ENCODE results near the gene ADPRH. TPM values are rescaled to one million over a fixed set of nuclear protein-coding genes. Genes with fewer than 3 reads are reported as not detected.

ADPRH gene
- total RNA-seq, 1 donor from 2014 or later: 1.2 TPM

DNA sequence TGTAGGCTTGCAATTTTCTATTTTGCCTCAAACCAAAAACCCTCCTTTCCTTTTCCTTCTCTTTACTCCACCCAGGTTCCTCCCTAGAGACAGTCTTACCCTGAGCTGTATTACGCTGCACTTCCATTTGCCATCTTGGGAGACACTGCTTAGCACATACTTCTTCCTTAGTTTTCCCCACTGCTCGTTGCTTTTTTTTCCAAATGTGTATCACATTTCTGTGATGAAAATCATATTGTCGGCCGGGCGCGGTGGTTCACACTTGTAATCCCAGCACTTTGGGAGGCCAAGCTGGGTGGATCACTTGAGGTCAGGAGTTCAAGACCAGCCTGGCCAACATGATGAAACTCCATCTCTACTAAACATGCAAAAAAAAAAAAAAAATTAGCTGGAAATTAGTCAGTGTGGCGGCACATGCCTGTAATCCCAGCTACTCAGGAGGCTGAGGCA, 51.6 kb downstream of the ADPRH start:
- DNase-seq: no peak

DNA sequence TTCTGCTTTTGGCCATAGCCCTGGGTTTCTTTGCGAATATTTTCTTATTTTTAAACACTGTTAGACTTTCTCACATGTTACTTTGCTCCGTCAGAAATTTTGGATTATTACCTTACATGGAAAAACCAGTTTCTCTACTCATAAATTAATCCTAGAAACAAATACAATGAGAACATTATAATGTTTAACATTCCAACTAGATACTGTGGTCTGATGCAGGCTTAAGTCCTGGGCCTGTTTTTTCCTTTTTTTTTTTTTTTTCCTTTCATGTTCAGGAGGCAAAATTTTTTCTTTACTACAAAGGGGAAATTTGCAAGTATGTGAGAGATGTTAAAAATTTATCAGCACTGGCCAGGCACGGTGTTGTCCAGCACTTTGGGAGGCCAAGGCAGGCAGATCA, 52.2 kb downstream of the ADPRH start:
- DNase-seq: no peak

DNA sequence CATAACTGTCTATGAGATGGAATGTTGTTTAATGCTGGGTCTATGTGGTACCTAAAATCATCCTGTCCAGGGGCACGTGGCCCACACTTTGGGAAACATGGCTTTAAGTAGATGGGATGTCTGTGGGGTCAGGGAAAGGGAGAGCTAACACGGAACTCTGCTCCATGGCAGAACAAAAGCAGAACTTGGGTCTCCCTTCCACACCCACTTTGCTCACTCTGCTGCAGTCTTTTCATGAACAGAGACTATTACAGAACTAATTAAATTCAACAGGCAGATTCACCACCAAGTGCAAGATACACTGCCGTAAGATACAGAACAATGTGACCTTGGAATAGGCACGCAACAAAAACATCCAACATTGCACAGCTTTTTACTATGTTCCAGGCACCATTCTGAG, 52.9 kb downstream of the ADPRH start:
- DNase-seq: no peak

DNA sequence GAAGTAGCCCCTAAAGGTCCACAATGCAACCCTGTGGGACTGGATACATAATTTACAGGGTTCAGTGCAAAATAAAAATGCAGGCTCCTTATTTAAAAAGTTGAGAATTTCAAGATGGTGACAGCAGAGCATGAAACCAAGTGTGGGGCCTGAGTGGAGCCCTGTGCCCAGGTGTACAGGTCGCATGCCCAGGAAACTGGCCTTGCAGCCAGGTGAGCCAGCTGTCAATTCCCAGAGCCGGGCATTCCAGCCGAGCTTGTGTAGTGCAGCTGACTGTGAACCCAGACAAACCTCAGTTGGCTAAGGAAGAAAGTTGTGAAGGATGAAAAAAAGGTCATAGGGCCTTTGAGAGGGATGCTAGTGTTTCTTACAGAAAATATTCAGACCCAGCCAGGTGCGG, 53.5 kb downstream of the ADPRH start:
- DNase-seq: no peak

DNA sequence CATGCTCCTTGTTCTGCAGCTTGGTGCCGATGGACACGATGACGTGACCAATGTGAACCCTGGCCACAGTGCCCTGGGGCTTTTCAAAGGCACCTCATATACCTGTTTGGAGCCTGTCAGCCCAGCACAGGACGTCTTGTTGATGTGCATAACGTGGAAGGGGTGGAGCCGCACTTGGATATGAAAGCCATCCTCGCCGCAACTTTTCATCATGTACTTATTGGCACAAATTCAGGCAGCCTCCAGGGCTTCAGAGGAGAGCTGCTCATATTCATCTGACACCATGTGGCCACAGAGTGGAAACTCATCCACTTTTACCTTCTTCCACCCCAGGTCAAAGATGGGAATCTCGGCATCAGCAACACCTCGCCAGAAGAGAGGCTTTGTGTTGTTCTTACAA, 56.4 kb downstream of the ADPRH start:
- no peak for DNase-seq

DNA sequence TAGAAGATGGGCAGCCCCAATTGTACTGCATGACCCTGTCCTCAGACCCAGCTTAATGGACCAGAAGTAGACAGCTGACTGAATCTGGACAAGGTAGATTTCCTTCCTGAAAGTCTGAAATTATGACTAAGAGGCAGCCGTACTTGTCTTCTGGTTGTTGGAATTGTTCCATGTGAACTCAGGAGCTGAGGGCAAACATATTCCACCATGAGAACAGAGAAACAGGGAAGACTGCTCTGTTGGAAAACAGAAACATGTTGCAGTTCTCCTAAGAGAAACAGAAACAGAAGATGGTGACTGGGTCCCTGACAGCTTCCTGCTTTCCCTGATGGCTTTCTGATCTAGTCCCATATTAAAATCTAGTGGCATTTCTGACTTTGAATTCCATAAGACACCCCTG, 57.0 kb downstream of the ADPRH start:
- DNase-seq: no peak

DNA sequence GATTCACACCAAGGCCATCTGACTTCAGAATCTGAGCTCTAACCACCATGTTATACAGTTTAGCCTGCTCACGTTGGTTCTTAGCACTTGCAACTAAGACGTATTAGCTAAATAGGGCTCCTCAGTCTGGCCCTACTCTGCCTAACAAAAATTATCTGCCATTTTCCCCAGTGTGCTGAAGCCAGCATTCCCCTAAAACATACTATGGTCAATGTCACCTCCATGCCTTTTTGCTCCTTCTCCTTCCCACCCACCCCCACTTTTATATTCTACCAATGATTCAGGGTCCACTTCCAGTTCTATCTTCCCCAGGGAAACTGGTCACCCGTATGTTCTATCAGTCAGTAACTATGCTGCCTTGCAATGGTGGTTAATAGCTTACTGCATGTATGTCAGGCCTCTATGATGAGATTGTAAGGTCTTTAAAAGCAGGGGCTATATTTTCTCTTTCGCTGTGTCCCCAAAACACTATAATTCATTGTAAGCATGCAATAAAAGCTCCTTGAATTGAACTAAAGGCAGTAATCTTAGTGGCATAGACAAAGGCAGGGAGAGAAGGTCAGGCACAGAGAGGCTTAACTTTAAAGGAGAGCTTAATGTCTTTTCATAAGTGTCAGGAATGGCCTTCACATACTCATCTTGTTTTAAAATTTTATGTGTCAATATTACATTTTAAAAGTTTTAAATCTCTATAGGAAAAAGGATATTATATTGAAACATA, 57.8 kb downstream of the ADPRH start:
- no peak for DNase-seq

DNA sequence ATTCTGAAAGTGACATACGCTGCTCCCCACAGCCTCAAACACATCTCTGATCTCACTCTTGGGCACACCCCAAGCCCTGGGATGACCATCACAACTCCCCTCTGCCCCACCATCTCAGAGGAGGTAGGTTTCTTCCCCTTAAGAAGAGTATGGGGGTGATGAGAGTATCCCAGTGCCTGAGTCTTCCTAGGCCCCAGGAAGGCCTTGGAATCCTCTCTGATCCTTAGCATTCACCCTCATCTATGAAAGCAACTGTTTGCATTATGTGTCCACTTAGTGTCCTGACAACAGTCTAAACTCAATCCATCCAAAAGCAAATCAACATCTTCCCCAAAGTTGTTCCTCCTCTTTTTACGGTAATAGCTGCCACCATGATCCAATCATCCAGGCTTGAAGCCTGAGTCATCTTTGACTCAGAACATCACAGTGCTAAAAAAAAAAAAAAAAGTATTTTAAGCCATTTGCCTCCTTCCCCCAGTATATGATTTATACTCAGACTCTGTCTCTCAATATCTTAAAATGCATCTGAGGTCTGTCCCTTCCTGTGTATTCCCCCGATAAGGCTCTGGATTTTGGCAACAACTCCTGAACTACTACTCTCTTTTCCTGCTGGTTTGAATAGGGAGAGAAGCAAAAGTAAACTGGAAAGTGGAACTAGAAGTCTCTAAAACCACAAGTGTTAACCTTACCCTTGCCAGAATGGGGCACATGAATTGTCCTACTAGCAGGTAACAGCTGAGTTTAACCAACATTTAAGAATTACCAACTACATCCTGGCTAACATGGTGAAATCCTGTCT, 58.6 kb downstream of the ADPRH start:
- no peak for DNase-seq

Other genes with a start within 250 kb of the ADPRH start
- gene TMEM39A, start 115.9 kb upstream of the ADPRH start, total RNA-seq: 11.2 TPM
- 17.8 TPM for gene POGLUT1, start 110.5 kb upstream of the ADPRH start, total RNA-seq
- gene TIMMDC1, start 80.9 kb upstream of the ADPRH start, total RNA-seq: 31.2 TPM
- 0.78 TPM for gene CD80, start 19.9 kb upstream of the ADPRH start, total RNA-seq
- gene PLA1A, start 18.4 kb downstream of the ADPRH start, total RNA-seq: not detected
- 0.94 TPM for gene POPDC2, start 81.1 kb downstream of the ADPRH start, total RNA-seq
- gene COX17, start 97.9 kb downstream of the ADPRH start, total RNA-seq: 16.8 TPM
- 6.4 TPM for gene CFAP91, start 123.5 kb downstream of the ADPRH start, total RNA-seq
- 0.16 TPM for gene NR1I2, start 202.6 kb downstream of the ADPRH start, total RNA-seq

Data from occipital lobe (tissue), 2 donors.